BE2C (cell line): ENCODE measurements around the gene ACKR4.

Source experiments
- DNase-seq: peaks from one replicate; pipeline ENCODE4 v3.0.0-alpha.2; 2020
- H3K27me3 ChIP-seq: fragments of 250-450 bp; sonication (Bioruptor Pico); 2 replicates; pipeline ENCODE4 v1.5.1; 2020; ENCODE audit warnings: mild to moderate bottlenecking
- H3K36me3 ChIP-seq: fragments of 250-450 bp; sonication (Bioruptor Pico); 2 replicates; pipeline ENCODE4 v1.5.1; 2020; ENCODE audit warnings: mild to moderate bottlenecking
- H3K4me1 ChIP-seq: fragments of 250-450 bp; sonication (Bioruptor Pico); 2 replicates; pipeline ENCODE4 v1.5.1; 2020
- H3K4me3 ChIP-seq: 2 replicates; pipeline ENCODE4 v1.5.1; 2011; ENCODE audit warnings: low read depth, low read length
- H3K9me3 ChIP-seq: fragments of 250-450 bp; sonication (Bioruptor Pico); 2 replicates; pipeline ENCODE4 v1.5.1; 2020
- TF ChIP-seq, protein P1 (sequence below): IDR thresholded peaks from 2 replicates; pipeline ENCODE4 v1.5.1; 2012; ENCODE audit warnings: mild to moderate bottlenecking, low read depth, low read length

ACKR4 gene

GRCh38 chr3:132587401-132587800, 9.7 kb upstream of the ACKR4 start:
- H3K4me1 ChIP-seq = no peaks in the 10 kb centered on the region
- TF ChIP-seq, protein P1, sequence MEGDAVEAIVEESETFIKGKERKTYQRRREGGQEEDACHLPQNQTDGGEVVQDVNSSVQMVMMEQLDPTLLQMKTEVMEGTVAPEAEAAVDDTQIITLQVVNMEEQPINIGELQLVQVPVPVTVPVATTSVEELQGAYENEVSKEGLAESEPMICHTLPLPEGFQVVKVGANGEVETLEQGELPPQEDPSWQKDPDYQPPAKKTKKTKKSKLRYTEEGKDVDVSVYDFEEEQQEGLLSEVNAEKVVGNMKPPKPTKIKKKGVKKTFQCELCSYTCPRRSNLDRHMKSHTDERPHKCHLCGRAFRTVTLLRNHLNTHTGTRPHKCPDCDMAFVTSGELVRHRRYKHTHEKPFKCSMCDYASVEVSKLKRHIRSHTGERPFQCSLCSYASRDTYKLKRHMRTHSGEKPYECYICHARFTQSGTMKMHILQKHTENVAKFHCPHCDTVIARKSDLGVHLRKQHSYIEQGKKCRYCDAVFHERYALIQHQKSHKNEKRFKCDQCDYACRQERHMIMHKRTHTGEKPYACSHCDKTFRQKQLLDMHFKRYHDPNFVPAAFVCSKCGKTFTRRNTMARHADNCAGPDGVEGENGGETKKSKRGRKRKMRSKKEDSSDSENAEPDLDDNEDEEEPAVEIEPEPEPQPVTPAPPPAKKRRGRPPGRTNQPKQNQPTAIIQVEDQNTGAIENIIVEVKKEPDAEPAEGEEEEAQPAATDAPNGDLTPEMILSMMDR = no peak
- no peaks in the 10 kb centered on the region for H3K27me3 ChIP-seq
- no peaks in the 10 kb centered on the region for H3K9me3 ChIP-seq
- no peak overlapping the region for H3K4me3 ChIP-seq
- no peaks in the 10 kb centered on the region for H3K36me3 ChIP-seq
- no peak for DNase-seq

DNA sequence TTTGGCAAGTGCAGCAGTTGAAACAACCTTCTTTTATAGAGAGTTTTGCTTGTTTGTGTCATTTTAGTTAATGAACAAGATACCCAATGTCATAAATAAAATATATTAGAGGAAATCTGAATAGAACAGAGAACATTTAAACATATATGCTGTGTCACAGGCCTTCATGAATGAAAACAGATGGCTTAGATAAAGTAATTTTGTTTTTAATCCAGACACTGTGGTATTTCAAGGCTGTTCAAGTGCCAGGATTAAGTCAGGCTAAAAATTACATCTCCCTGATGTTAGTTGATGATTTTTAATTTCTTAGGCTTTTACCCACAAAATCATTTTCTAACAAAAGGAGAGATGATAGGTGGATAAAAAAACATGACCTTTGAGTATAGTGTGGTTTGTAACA, 4.9 kb upstream of the ACKR4 start:
- Histone ChIP-seq H3K27me3 (no peaks in the 10 kb centered on the region), H3K9me3 (no peaks in the 10 kb centered on the region), H3K4me3 (no peak overlapping the region), H3K4me1 (no peaks in the 10 kb centered on the region), H3K36me3 (no peaks in the 10 kb centered on the region)
- TF ChIP-seq, protein P1 = no peak
- DNase-seq = no peak

DNA sequence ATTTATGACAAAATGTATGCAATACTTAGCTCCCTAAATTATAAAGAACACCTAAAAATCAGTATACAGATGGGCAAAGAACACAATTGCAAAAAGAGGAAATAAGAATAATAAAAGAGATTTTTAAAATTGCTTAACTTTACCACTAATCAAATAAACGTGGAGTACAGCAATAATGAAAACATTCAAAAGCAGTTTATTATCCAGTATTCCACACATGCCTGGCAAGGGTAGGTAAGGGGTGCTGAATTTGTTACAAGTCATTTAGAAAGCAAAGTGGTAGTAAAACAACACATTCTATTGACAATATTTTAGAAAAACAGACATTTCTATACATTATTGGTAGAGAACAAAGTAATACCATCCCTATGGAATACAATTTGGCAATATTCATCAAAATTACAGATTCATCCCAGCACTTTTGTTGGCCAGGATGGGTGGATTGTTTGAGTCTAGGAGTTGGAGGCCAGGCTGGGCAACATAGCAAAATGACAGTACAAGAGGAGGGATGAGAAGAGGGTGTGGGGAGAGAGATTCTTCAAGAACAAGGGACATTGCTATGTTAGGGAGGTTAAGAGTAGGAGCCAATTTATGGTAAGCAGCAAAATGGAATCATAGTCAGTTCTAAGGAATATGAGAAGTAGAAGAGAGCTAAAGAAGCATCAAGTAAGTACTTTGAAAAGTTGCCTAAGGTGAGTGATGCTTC, 3.7 kb upstream of the ACKR4 start:
- TF ChIP-seq, protein P1 = no peak
- no peaks in the 10 kb centered on the region for H3K4me1 ChIP-seq
- H3K27me3 ChIP-seq = no peaks in the 10 kb centered on the region
- no peak overlapping the region for H3K4me3 ChIP-seq
- H3K9me3 ChIP-seq = no peaks in the 10 kb centered on the region
- H3K36me3 ChIP-seq = no peaks in the 10 kb centered on the region
- DNase-seq = no peak

DNA sequence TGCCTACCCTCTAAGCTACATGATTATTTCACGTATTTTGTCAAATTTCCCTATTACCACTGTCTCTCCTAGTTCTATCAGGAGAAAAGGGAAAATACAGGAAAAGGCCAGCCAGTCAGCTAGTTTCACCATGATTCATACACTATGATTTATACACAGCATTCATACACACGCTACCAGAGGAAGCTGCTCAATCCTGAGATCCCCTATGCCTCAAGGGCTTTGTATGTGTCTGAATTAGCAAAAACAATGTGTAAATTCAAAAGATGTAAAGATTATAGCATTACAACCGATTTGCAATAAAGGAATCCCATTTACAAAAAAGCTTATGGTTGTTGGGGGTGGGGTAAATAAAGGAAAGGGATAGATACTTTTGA, 3.1 kb upstream of the ACKR4 start:
- TF ChIP-seq, protein P1 = no peak
- DNase-seq = no peak
- Histone ChIP-seq H3K4me1 (no peaks in the 10 kb centered on the region), H3K9me3 (no peaks in the 10 kb centered on the region), H3K36me3 (no peaks in the 10 kb centered on the region), H3K4me3 (no peak overlapping the region), H3K27me3 (no peaks in the 10 kb centered on the region)

DNA sequence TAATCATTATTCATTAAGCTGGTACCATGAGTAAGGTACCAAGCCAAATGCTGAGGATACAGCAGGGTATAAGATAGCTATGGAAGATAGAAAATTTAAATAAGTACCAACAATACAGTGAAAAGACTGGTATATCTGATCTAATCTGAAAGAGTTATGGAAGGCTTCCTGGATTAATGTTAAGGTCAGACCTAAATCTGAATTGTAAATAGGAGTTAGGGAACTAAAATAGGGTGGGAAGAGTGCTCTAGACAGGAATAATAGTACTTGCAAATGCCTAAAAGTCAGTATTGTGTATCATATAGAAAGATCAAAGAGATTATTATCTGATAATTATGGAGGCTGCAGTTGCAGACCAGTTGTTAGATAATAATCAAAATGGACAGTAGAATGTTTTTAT, 2.6 kb upstream of the ACKR4 start:
- no peaks in the 10 kb centered on the region for H3K9me3 ChIP-seq
- H3K4me3 ChIP-seq = no peak overlapping the region
- TF ChIP-seq, protein P1 = no peak
- H3K4me1 ChIP-seq = no peaks in the 10 kb centered on the region
- DNase-seq = no peak
- no peaks in the 10 kb centered on the region for H3K27me3 ChIP-seq
- no peaks in the 10 kb centered on the region for H3K36me3 ChIP-seq

DNA sequence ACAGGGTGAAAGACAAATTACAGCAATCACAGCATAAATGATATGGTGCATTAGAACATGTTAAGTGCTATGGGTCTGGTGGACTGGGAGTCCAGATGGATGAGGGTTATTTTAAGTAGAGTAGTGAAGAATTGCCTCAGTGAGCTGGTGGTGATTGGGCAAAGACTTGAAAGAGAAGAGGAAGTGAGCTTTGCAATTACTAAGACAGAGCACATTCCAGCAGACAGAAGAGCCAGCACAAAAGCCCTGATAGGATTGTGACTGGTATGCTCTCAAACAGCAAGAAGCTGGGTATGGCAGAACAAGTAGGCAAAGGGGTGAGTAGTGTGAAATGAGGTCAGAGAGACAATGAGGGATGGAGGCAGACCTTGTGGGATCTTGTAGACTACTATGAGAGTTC, 2.1 kb upstream of the ACKR4 start:
- TF ChIP-seq, protein P1 = no peak
- H3K9me3 ChIP-seq = no peaks in the 10 kb centered on the region
- DNase-seq = no peak
- no peaks in the 10 kb centered on the region for H3K4me1 ChIP-seq
- H3K4me3 ChIP-seq = no peak overlapping the region
- no peaks in the 10 kb centered on the region for H3K36me3 ChIP-seq
- H3K27me3 ChIP-seq = no peaks in the 10 kb centered on the region
